ENCODE measurements around the gene NKTR. TPM values are rescaled to one million over a fixed set of nuclear protein-coding genes. Genes with fewer than 3 reads are reported as not detected.

Gene NKTR
- total and polyA plus RNA-seq, 2 experiments from 2014 or later, result 36.8 to 74.3 TPM

GRCh38 chr3:42691816-42692666, 91.6 kb downstream of the NKTR start:
- no peak for DNase-seq (ENCODE audit: low spot score)
- WGBS (ENCODE audit: low lambda C conversion rate, missing lambda C conversion rate), result 87% methylated on average over 13 of the region's 13 CpGs
- no peak overlapping the region for H3K27ac ChIP-seq
- H3K4me2 ChIP-seq, result no peak overlapping the region
- H3K36me3 ChIP-seq (replicated peaks; ENCODE audit: insufficient read depth, low read depth), result no peaks in the 10 kb centered on the region
- H4K20me1 ChIP-seq (ENCODE audit: insufficient read depth, poor library complexity, severe bottlenecking), result no peaks in the 10 kb centered on the region
- no peak for TF ChIP-seq EZH2phosphoT487 (IDR thresholded peaks at IDR 0.05; ENCODE audit: low read depth, severe bottlenecking, unreplicated experiment)
- H3K9me3 ChIP-seq (ENCODE audit: low read depth), result no peaks in the 10 kb centered on the region
- no peaks in the 10 kb centered on the region for H3K27me3 ChIP-seq
- H3K4me3 ChIP-seq, result no peak overlapping the region
- no peaks in the 10 kb centered on the region for H3K9me2 ChIP-seq (replicated peaks; ENCODE audit: insufficient read depth)
- H3K79me2 ChIP-seq, result no peaks in the 10 kb centered on the region
- no peak overlapping the region for H2AFZ ChIP-seq
- no peaks in the 10 kb centered on the region for H3K4me1 ChIP-seq (ENCODE audit: insufficient read depth)

GRCh38 chr3:42692667-42693529, 92.4 kb downstream of the NKTR start:
- DNase-seq (ENCODE audit: low spot score), result no peak
- Histone ChIP-seq H3K4me2 (no peak overlapping the region), H2AFZ (no peak overlapping the region), H3K36me3 (replicated peaks; ENCODE audit: insufficient read depth, low read depth) (no peaks in the 10 kb centered on the region), H4K20me1 (ENCODE audit: insufficient read depth, poor library complexity, severe bottlenecking) (no peaks in the 10 kb centered on the region), H3K9me2 (replicated peaks; ENCODE audit: insufficient read depth) (no peaks in the 10 kb centered on the region), H3K27me3 (no peaks in the 10 kb centered on the region), H3K4me1 (ENCODE audit: insufficient read depth) (no peaks in the 10 kb centered on the region), H3K4me3 (no peak overlapping the region), H3K79me2 (no peaks in the 10 kb centered on the region), H3K27ac (no peak overlapping the region), H3K9me3 (ENCODE audit: low read depth) (no peaks in the 10 kb centered on the region)
- WGBS (ENCODE audit: low lambda C conversion rate, missing lambda C conversion rate), result 92% methylated on average over 17 of the region's 17 CpGs
- TF ChIP-seq CTCF (IDR thresholded peaks at IDR 0.05; ENCODE audit: poor library complexity) (no peak), EZH2 (IDR thresholded peaks at IDR 0.05; ENCODE audit: borderline replicate concordance) (no peak), EZH2phosphoT487 (IDR thresholded peaks at IDR 0.05; ENCODE audit: low read depth, severe bottlenecking, unreplicated experiment) (no peak)

GRCh38 chr3:42693530-42693930, 93.0 kb downstream of the NKTR start:
- Histone ChIP-seq H3K79me2 (no peaks in the 10 kb centered on the region), H3K27ac (no peak overlapping the region), H3K36me3 (replicated peaks; ENCODE audit: insufficient read depth, low read depth) (no peaks in the 10 kb centered on the region), H3K4me1 (ENCODE audit: insufficient read depth) (no peaks in the 10 kb centered on the region), H4K20me1 (ENCODE audit: insufficient read depth, poor library complexity, severe bottlenecking) (no peaks in the 10 kb centered on the region), H3K9me2 (replicated peaks; ENCODE audit: insufficient read depth) (no peaks in the 10 kb centered on the region), H3K9me3 (ENCODE audit: low read depth) (no peaks in the 10 kb centered on the region), H3K4me2 (no peak overlapping the region), H2AFZ (no peak overlapping the region), H3K4me3 (no peak overlapping the region), H3K27me3 (no peaks in the 10 kb centered on the region)
- WGBS (ENCODE audit: low lambda C conversion rate, missing lambda C conversion rate), result 83% methylated on average over 4 of the region's 4 CpGs
- TF ChIP-seq CTCF (IDR thresholded peaks at IDR 0.05; ENCODE audit: poor library complexity), result no peak
- TF ChIP-seq EZH2 (IDR thresholded peaks at IDR 0.05; ENCODE audit: borderline replicate concordance), result no peak
- TF ChIP-seq EZH2phosphoT487 (IDR thresholded peaks at IDR 0.05; ENCODE audit: low read depth, severe bottlenecking, unreplicated experiment), result no peak
- no peak for DNase-seq (ENCODE audit: low spot score)

- H3K4me1 ChIP-seq (ENCODE audit: insufficient read depth), result no peaks in the 10 kb centered on the region
- H3K9me3 ChIP-seq (ENCODE audit: low read depth), result no peaks in the 10 kb centered on the region
- no peaks in the 10 kb centered on the region for H3K36me3 ChIP-seq (replicated peaks; ENCODE audit: insufficient read depth, low read depth)
- H3K4me3 ChIP-seq, result no peak overlapping the region
- no peaks in the 10 kb centered on the region for H3K27me3 ChIP-seq
- H4K20me1 ChIP-seq (ENCODE audit: insufficient read depth, poor library complexity, severe bottlenecking), result no peaks in the 10 kb centered on the region
- TF ChIP-seq EZH2phosphoT487 (IDR thresholded peaks at IDR 0.05; ENCODE audit: low read depth, severe bottlenecking, unreplicated experiment) (no peak), EZH2 (IDR thresholded peaks at IDR 0.05; ENCODE audit: borderline replicate concordance) (no peak), CTCF (IDR thresholded peaks at IDR 0.05; ENCODE audit: poor library complexity) (no peak)
- H3K4me2 ChIP-seq, result no peak overlapping the region
- no peak overlapping the region for H3K27ac ChIP-seq
- no peaks in the 10 kb centered on the region for H3K79me2 ChIP-seq
- H2AFZ ChIP-seq, result no peak overlapping the region
- H3K9me2 ChIP-seq (replicated peaks; ENCODE audit: insufficient read depth), result no peaks in the 10 kb centered on the region
- no peak for DNase-seq (ENCODE audit: low spot score)
Observed at GRCh38 chr3:42694366-42694765, 93.9 kb downstream of the NKTR start.
